Progenitor cell of endocrine pancreas (in vitro differentiated cells): ENCODE data around the gene CNNM4. TPM values are rescaled to one million over a fixed set of nuclear protein-coding genes. Genes with fewer than 3 reads are reported as not detected.

ENCODE experiments used
- DNase-seq: peaks from one replicate; pipeline ENCODE4 v3.0.0; 2021; ENCODE audit warnings: low spot score; ENCODE audit not compliant: unreplicated experiment
- H3K27ac Mint-ChIP-seq: 2 replicates; pipeline ENCODE4 v1.8.0; 2021; ENCODE audit warnings: mild to moderate bottlenecking, moderate library complexity, mixed read lengths
- H3K27me3 Mint-ChIP-seq: 2 replicates; pipeline ENCODE4 v1.8.0; 2021; ENCODE audit warnings: mixed read lengths
- H3K36me3 Mint-ChIP-seq: 2 replicates; pipeline ENCODE4 v1.8.0; 2022; ENCODE audit warnings: mixed read lengths; ENCODE audit not compliant: insufficient read depth
- H3K4me1 Mint-ChIP-seq: 2 replicates; pipeline ENCODE4 v1.8.0; 2021; ENCODE audit warnings: low read depth, mixed read lengths
- H3K4me3 Mint-ChIP-seq: 2 replicates; pipeline ENCODE4 v1.8.0; 2021; ENCODE audit warnings: low read depth, mild to moderate bottlenecking, moderate library complexity, mixed read lengths
- H3K9me3 Mint-ChIP-seq: 2 replicates; pipeline ENCODE4 v1.8.0; 2021; ENCODE audit warnings: low read depth, mixed read lengths
- CTCF ChIP-seq: fragments of 200-600 bp; sonication (generic); IDR thresholded peaks from one replicate; pipeline ENCODE4 v1.5.0; 2021; ENCODE audit warnings: antibody characterized with exemption, mild to moderate bottlenecking; ENCODE audit not compliant: unreplicated experiment
- total RNA-seq: library from RNA; stranded (reverse); gene quantifications from 2 replicates; pipeline ENCODE4 v1.2.1, GENCODE V29; 2021

The CNNM4 gene
- total RNA-seq, 1 donor from 2014 or later: 11.1 TPM

- peak; percentile 99 for DNase-seq
- Mint-ChIP-seq H3K9me3 (no peaks in the 10 kb centered on the region), H3K4me3 (peak within 1 kb of the TSS; percentile 80), H3K4me1 (peaks cover 17% of the 10 kb centered on the region), H3K36me3 (peaks cover 10% of the 10 kb centered on the region), H3K27me3 (no peaks in the 10 kb centered on the region), H3K27ac (peak within 1 kb of the TSS; percentile 84)
- peak; percentile 75 for TF ChIP-seq CTCF
Measured at GRCh38 chr2:96857667-96858372, 97.1 kb downstream of the CNNM4 start, which contains the start of gene ANKRD39. Gene ANKRD39, minus strand, starts transcription at chr2:96858016. Its CDS starts 29 bp downstream, at chr2:96857987.

GRCh38 chr2:96859099-96859649 is 98.5 kb downstream of the CNNM4 start:
- TF ChIP-seq CTCF: no peak
- no peak for DNase-seq
- Mint-ChIP-seq H3K4me3 (peak overlapping the region; percentile 76), H3K9me3 (no peaks in the 10 kb centered on the region), H3K27ac (peak overlapping the region; percentile 78), H3K4me1 (peaks cover 17% of the 10 kb centered on the region), H3K27me3 (no peaks in the 10 kb centered on the region), H3K36me3 (peaks cover 12% of the 10 kb centered on the region)

GRCh38 chr2:96859681-96860064 is 99.0 kb downstream of the CNNM4 start:
- Mint-ChIP-seq H3K27me3 (no peaks in the 10 kb centered on the region), H3K4me3 (peak overlapping the region; percentile 76), H3K9me3 (no peaks in the 10 kb centered on the region), H3K36me3 (peaks cover 11% of the 10 kb centered on the region), H3K4me1 (peaks cover 17% of the 10 kb centered on the region), H3K27ac (no peak overlapping the region)
- no peak for DNase-seq
- TF ChIP-seq CTCF: no peak

- H3K4me1 Mint-ChIP-seq: peaks cover 15% of the 10 kb centered on the region
- H3K27me3 Mint-ChIP-seq: no peaks in the 10 kb centered on the region
- H3K27ac Mint-ChIP-seq: no peak overlapping the region
- DNase-seq: no peak
- H3K4me3 Mint-ChIP-seq: no peak overlapping the region
- no peak for TF ChIP-seq CTCF
- peaks cover 11% of the 10 kb centered on the region for H3K36me3 Mint-ChIP-seq
- H3K9me3 Mint-ChIP-seq: no peaks in the 10 kb centered on the region
Measured at GRCh38 chr2:96860065-96861029, 99.6 kb downstream of the CNNM4 start.

GRCh38 chr2:96861074-96861473 is 100.4 kb downstream of the CNNM4 start:
- Mint-ChIP-seq H3K27ac (no peak overlapping the region), H3K27me3 (no peaks in the 10 kb centered on the region), H3K36me3 (peaks cover 14% of the 10 kb centered on the region), H3K4me1 (peaks cover 18% of the 10 kb centered on the region), H3K4me3 (no peak overlapping the region), H3K9me3 (no peaks in the 10 kb centered on the region)
- TF ChIP-seq CTCF: no peak
- DNase-seq: no peak
